Uterus (tissue), 2 donors: ENCODE measurements around the gene PTPRH.

Source experiments
- CTCF ChIP-seq, 4 experiments: fragments of 200-600 bp in 2 of 4; fragments of 450-650 bp in 2 of 4; sonication (generic) in 2 of 4; IDR thresholded peaks; one replicate each; pipeline ENCODE4 v1.5.1; 2016 to 2019; ENCODE audit warnings: antibody characterized with exemption in 4 of 4, mild to moderate bottlenecking in 2 of 4, moderate library complexity in 1 of 4
- POLR2A ChIP-seq, 2 donors: fragments of 450-650 bp; IDR thresholded peaks; one replicate each; pipeline ENCODE4 v1.6.1; 2016; ENCODE audit warnings: antibody characterized with exemption in 2 of 2, mild to moderate bottlenecking in 1 of 2, moderate library complexity in 1 of 2

DNA sequence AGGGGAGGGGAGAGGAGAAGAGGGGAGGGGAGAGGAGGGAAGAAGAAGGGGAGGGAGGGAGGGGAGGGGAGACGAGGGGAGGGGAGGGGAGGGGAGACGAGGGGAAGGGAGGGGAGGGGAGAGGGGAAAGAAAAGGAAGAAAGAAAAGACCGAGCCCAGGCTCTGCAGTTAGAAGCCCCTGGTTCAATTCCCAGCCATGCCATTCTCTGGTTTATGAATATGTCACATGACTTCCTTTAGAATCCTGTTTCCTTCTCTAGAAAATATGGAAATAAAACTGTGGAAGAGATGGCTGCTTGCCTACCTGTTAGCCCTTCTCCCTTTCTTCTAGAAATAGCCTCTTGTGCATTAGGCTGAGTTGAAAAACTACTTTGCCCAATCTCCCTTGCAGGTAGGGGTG lies 74.6 kb downstream of the PTPRH start:
- TF ChIP-seq POLR2A (IDR thresholded peaks at IDR 0.05) (no peak), CTCF (IDR thresholded peaks at IDR 0.05) (no peak)
